Vagina (tissue), 2 donors: ENCODE measurements around the gene SLFN11. TPM values are rescaled to one million over a fixed set of nuclear protein-coding genes. Genes with fewer than 3 reads are reported as not detected.
A peak's percentile ranks its signal among the peaks of the same experiment; 100 is the strongest.

Experiments used
- DNase-seq, 2 donors: peaks; one replicate each; pipeline ENCODE4 v3.0.0-alpha.2; 2017; ENCODE audit errors: extremely low spot score in 2 of 2
- H3K27ac ChIP-seq: fragments of 200-600 bp; sonication (generic); one replicate; pipeline ENCODE4 v1.5.1; 2019
- H3K27me3 ChIP-seq: fragments of 200-600 bp; sonication (generic); one replicate; pipeline ENCODE4 v1.5.1; 2019
- H3K36me3 ChIP-seq, 2 donors: fragments of 200-600 bp; sonication (generic); one replicate each; pipeline ENCODE4 v1.5.1; 2017 to 2019
- H3K4me1 ChIP-seq: fragments of 200-600 bp; sonication (generic); one replicate; pipeline ENCODE4 v1.5.1; 2019
- H3K4me3 ChIP-seq, 2 donors: fragments of 200-600 bp; sonication (generic); 1 replicate in 1 of 2; 2 replicates in 1 of 2; pipeline ENCODE4 v1.5.1; 2016 to 2019
- H3K9me3 ChIP-seq: fragments of 200-600 bp; sonication (generic); one replicate; pipeline ENCODE4 v1.5.1; 2019
- CTCF ChIP-seq, 3 experiments: fragments of 450-650 bp in 2 of 3; fragments of 200-600 bp in 1 of 3; sonication (generic) in 1 of 3; IDR thresholded peaks; one replicate each; pipeline ENCODE4 v1.5.1; 2017 to 2019; ENCODE audit warnings: antibody characterized with exemption in 3 of 3, mild to moderate bottlenecking in 2 of 3, moderate library complexity in 2 of 3
- POLR2A ChIP-seq, 2 donors: fragments of 450-650 bp; IDR thresholded peaks; one replicate each; pipeline ENCODE4 v1.6.1; 2017; ENCODE audit warnings: antibody characterized with exemption in 2 of 2, mild to moderate bottlenecking in 2 of 2, moderate library complexity in 2 of 2
- POLR2AphosphoS5 ChIP-seq, 2 donors: sonication (generic); formaldehyde crosslinking; IDR thresholded peaks; one replicate each; pipeline ENCODE4 v1.9.0; 2017; ENCODE audit warnings: antibody characterized with exemption in 2 of 2, mild to moderate bottlenecking in 2 of 2, low read depth in 1 of 2; ENCODE audit not compliant: insufficient read depth in 1 of 2
- intact Hi-C: fragments of 100-400 bp; cut with DNase I; formaldehyde crosslinking; loops from one replicate; pipeline ENCODE4 v1.15.1; 2023
- total RNA-seq: library from RNA; depleted of rRNA; stranded (reverse); fragments of >200 nt; gene quantifications from one replicate; pipeline ENCODE4 v1.2.3, GENCODE V29; 2016

SLFN11 gene
- total RNA-seq, 1 donor from 2014 or later, result 21.1 TPM

- no peak overlapping the region for H3K4me3 ChIP-seq
- no peak overlapping the region for H3K27ac ChIP-seq
- H3K4me1 ChIP-seq, result no peaks in the 10 kb centered on the region
- no peak for DNase-seq
- H3K36me3 ChIP-seq, result no peaks in the 10 kb centered on the region
- TF ChIP-seq POLR2AphosphoS5 (IDR thresholded peaks at IDR 0.05; ENCODE audit: insufficient read depth in 1 of 2, low read depth in 1 of 2) (no peak), CTCF (IDR thresholded peaks at IDR 0.05) (no peak), POLR2A (IDR thresholded peaks at IDR 0.05) (no peak)
- no peaks in the 10 kb centered on the region for H3K9me3 ChIP-seq
- intact Hi-C loops, result no loop called here
- H3K27me3 ChIP-seq, result no peaks in the 10 kb centered on the region
Measured at GRCh38 chr17:35377706-35378105, 4.3 kb upstream of the SLFN11 start.

DNA sequence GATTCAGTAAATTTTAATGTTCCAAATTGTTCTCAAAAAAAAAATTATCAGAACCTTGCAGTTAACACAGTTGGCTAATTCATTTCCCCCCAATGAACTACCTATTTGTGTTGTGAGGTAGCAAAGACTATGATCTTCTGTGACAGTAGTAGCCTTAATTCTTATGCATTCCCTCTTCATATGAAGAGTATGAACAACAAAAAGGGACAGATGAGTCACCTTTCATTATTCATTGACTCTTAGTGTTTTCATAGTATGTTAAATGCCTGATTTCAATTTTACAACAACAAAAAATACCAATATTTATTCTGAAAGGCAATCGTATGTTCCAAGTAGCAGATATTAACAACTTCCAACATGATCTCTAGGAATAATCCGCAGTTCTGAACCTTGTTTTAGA is 3.6 kb upstream of the SLFN11 start:
- no peaks in the 10 kb centered on the region for H3K4me1 ChIP-seq
- TF ChIP-seq POLR2AphosphoS5 (IDR thresholded peaks at IDR 0.05; ENCODE audit: insufficient read depth in 1 of 2, low read depth in 1 of 2), result no peak
- TF ChIP-seq CTCF (IDR thresholded peaks at IDR 0.05), result no peak
- no peak for TF ChIP-seq POLR2A (IDR thresholded peaks at IDR 0.05)
- H3K9me3 ChIP-seq, result no peaks in the 10 kb centered on the region
- no peak for DNase-seq
- H3K4me3 ChIP-seq, result no peak overlapping the region
- H3K27me3 ChIP-seq, result no peaks in the 10 kb centered on the region
- no peaks in the 10 kb centered on the region for H3K36me3 ChIP-seq
- intact Hi-C loops, result no loop called here
- no peak overlapping the region for H3K27ac ChIP-seq

DNA sequence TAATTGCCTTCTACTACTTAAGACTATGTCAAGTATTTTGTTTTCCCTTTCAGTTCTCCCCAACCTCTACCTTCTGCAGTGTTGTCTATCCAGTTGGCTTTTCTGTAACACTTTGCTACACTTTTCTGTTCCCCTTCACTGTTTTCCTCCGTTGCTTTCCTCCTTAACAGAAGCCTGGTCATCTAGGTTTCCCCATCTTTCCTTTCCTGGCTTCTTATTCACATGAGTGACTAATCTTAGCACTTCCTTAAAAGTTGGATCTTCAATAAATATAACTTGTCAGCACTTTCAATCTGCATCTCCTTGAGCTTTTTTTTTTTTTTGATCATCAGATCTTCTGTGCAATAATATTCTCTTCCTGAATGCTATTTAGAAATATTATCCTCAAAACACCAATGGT is 2.8 kb upstream of the SLFN11 start:
- no peaks in the 10 kb centered on the region for H3K4me1 ChIP-seq
- no peak for DNase-seq
- no peaks in the 10 kb centered on the region for H3K9me3 ChIP-seq
- no peak overlapping the region for H3K4me3 ChIP-seq
- H3K27ac ChIP-seq, result peak overlapping the region; percentile 100
- no peak for TF ChIP-seq CTCF (IDR thresholded peaks at IDR 0.05)
- intact Hi-C loops, result no loop called here
- H3K27me3 ChIP-seq, result no peaks in the 10 kb centered on the region
- no peaks in the 10 kb centered on the region for H3K36me3 ChIP-seq

- no peak for DNase-seq
- H3K27ac ChIP-seq, result peak overlapping the region; percentile 100
- TF ChIP-seq POLR2AphosphoS5 (IDR thresholded peaks at IDR 0.05; ENCODE audit: insufficient read depth in 1 of 2, low read depth in 1 of 2) (no peak), POLR2A (IDR thresholded peaks at IDR 0.05) (no peak), CTCF (IDR thresholded peaks at IDR 0.05) (no peak)
- no peaks in the 10 kb centered on the region for H3K9me3 ChIP-seq
- H3K36me3 ChIP-seq, result no peaks in the 10 kb centered on the region
- peak overlapping the region; percentile 64 to 82 for H3K4me3 ChIP-seq
- intact Hi-C loops, result no loop called here
- no peaks in the 10 kb centered on the region for H3K4me1 ChIP-seq
- no peaks in the 10 kb centered on the region for H3K27me3 ChIP-seq
Measured at GRCh38 chr17:35374766-35375344, 1.4 kb upstream of the SLFN11 start.

GRCh38 chr17:35373984-35374765 is 754 bp upstream of the SLFN11 start:
- DNase-seq, result no peak
- Histone ChIP-seq H3K27ac (peak overlapping the region; percentile 100), H3K9me3 (no peaks in the 10 kb centered on the region), H3K4me1 (peaks cover under 1% of the 10 kb centered on the region), H3K4me3 (peak overlapping the region; percentile 64 to 82), H3K36me3 (no peaks in the 10 kb centered on the region), H3K27me3 (no peaks in the 10 kb centered on the region)
- intact Hi-C loops, result no loop called here
- TF ChIP-seq POLR2AphosphoS5 (IDR thresholded peaks at IDR 0.05; ENCODE audit: insufficient read depth in 1 of 2, low read depth in 1 of 2) (peak in 1 of 2 donors; percentile 57), CTCF (IDR thresholded peaks at IDR 0.05) (no peak)
